ENCODE data around the gene SEZ6. TPM values are rescaled to one million over a fixed set of nuclear protein-coding genes. Genes with fewer than 3 reads are reported as not detected.

SEZ6 gene
- total RNA-seq, 1 donor from 2014 or later = not detected

- intact Hi-C loops (cut with DNase I) = no loop called here
- Histone ChIP-seq H3K36me3 (no peaks in the 10 kb centered on the region), H3K27ac (no peak overlapping the region), H3K4me3 (no peak overlapping the region), H3K9me3 (no peaks in the 10 kb centered on the region), H3K27me3 (no peaks in the 10 kb centered on the region), H3K4me1 (no peaks in the 10 kb centered on the region)
- TF ChIP-seq POLR2A (IDR thresholded peaks at IDR 0.05) = no peak
- TF ChIP-seq CTCF (IDR thresholded peaks at IDR 0.05) = no peak
- no peak for TF ChIP-seq POLR2AphosphoS5 (IDR thresholded peaks at IDR 0.05; ENCODE audit: insufficient read depth in 1 of 2, low read depth in 1 of 2)
- no peak for DNase-seq (ENCODE audit: extremely low spot score in 2 of 2)
These were observed 9.2 kb downstream of the SEZ6 start for GRCh38 chr17:28996554-28997096.

- DNase-seq (ENCODE audit: extremely low spot score in 2 of 2) = no peak
- Histone ChIP-seq H3K27me3 (no peaks in the 10 kb centered on the region), H3K36me3 (no peaks in the 10 kb centered on the region), H3K4me1 (no peaks in the 10 kb centered on the region), H3K9me3 (no peaks in the 10 kb centered on the region), H3K4me3 (no peak overlapping the region), H3K27ac (no peak overlapping the region)
- no peak for TF ChIP-seq POLR2AphosphoS5 (IDR thresholded peaks at IDR 0.05; ENCODE audit: insufficient read depth in 1 of 2, low read depth in 1 of 2)
- TF ChIP-seq POLR2A (IDR thresholded peaks at IDR 0.05) = no peak
- no peak for TF ChIP-seq CTCF (IDR thresholded peaks at IDR 0.05)
- intact Hi-C loops (cut with DNase I) = no loop called here
These were observed 12.0 kb downstream of the SEZ6 start for GRCh38 chr17:28993645-28994426.

GRCh38 chr17:28992625-28993600 is 12.9 kb downstream of the SEZ6 start:
- DNase-seq (ENCODE audit: extremely low spot score in 2 of 2) = no peak
- H3K36me3 ChIP-seq = no peaks in the 10 kb centered on the region
- no peaks in the 10 kb centered on the region for H3K27me3 ChIP-seq
- no peaks in the 10 kb centered on the region for H3K4me1 ChIP-seq
- H3K27ac ChIP-seq = no peak overlapping the region
- no peak for TF ChIP-seq CTCF (IDR thresholded peaks at IDR 0.05)
- no peak for TF ChIP-seq POLR2A (IDR thresholded peaks at IDR 0.05)
- no peak for TF ChIP-seq POLR2AphosphoS5 (IDR thresholded peaks at IDR 0.05; ENCODE audit: insufficient read depth in 1 of 2, low read depth in 1 of 2)
- H3K9me3 ChIP-seq = no peaks in the 10 kb centered on the region
- intact Hi-C loops (cut with DNase I) = no loop called here
- no peak overlapping the region for H3K4me3 ChIP-seq

GRCh38 chr17:28992185-28992584 is 13.6 kb downstream of the SEZ6 start:
- H3K27ac ChIP-seq = no peak overlapping the region
- no peaks in the 10 kb centered on the region for H3K27me3 ChIP-seq
- no peaks in the 10 kb centered on the region for H3K36me3 ChIP-seq
- no peaks in the 10 kb centered on the region for H3K4me1 ChIP-seq
- TF ChIP-seq POLR2AphosphoS5 (IDR thresholded peaks at IDR 0.05; ENCODE audit: insufficient read depth in 1 of 2, low read depth in 1 of 2) (no peak), CTCF (IDR thresholded peaks at IDR 0.05) (no peak), POLR2A (IDR thresholded peaks at IDR 0.05) (no peak)
- intact Hi-C loops (cut with DNase I) = no loop called here
- no peak overlapping the region for H3K4me3 ChIP-seq
- H3K9me3 ChIP-seq = no peaks in the 10 kb centered on the region
- DNase-seq (ENCODE audit: extremely low spot score in 2 of 2) = no peak

Measured in vagina (tissue), 2 donors.